MM.1S (cell line): ENCODE results near the gene FOXP2.

Experiments
- EZH2 ChIP-seq: fragments of 300-600 bp; sonication (generic); optimal IDR thresholded peaks from 2 replicates; pipeline ENCODE3; 2017; ENCODE audit warnings: low read depth, mild to moderate bottlenecking, antibody characterized with exemption, low read length, mixed read lengths
- TF ChIP-seq, protein P1 (sequence below): fragments of 300-600 bp; sonication (generic); IDR thresholded peaks from 2 replicates; pipeline ENCODE4 v1.5.1; 2016; ENCODE audit warnings: antibody characterized with exemption, low read length, mixed read lengths

DNA sequence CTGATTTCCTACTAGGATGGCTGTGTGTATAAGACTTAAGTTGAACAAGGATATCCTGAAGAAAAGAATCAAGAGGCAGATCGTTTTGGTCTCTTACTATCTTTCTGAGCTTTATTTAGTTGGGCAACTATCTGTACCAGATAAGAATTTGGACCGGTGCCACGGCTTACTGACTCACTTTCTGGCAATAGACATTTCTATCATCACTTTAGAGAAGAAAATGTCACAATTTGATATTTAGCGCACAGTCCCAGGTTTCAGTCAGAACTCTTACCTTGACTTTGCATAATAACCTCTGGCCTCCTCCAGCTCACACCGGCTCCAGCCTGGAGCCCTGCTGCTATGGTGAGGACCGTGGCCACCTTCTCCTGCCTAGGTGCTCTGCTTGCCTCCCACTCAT lies 289.1 kb downstream of the FOXP2 start:
- TF ChIP-seq, protein P1, sequence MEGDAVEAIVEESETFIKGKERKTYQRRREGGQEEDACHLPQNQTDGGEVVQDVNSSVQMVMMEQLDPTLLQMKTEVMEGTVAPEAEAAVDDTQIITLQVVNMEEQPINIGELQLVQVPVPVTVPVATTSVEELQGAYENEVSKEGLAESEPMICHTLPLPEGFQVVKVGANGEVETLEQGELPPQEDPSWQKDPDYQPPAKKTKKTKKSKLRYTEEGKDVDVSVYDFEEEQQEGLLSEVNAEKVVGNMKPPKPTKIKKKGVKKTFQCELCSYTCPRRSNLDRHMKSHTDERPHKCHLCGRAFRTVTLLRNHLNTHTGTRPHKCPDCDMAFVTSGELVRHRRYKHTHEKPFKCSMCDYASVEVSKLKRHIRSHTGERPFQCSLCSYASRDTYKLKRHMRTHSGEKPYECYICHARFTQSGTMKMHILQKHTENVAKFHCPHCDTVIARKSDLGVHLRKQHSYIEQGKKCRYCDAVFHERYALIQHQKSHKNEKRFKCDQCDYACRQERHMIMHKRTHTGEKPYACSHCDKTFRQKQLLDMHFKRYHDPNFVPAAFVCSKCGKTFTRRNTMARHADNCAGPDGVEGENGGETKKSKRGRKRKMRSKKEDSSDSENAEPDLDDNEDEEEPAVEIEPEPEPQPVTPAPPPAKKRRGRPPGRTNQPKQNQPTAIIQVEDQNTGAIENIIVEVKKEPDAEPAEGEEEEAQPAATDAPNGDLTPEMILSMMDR: no peak
- no peak for TF ChIP-seq EZH2
